HepG2 (cell line): ENCODE measurements around the gene MTFP1. TPM values are rescaled to one million over a fixed set of nuclear protein-coding genes. Genes with fewer than 3 reads are reported as not detected.

ENCODE experiments used
- KAT7 ChIP-seq: IDR thresholded peaks from 2 replicates; pipeline ENCODE4 v1.6.1; 2018; ENCODE audit warnings: borderline replicate concordance, missing compliant biosample characterization
- KDM5B ChIP-seq: sonication (generic); formaldehyde crosslinking; IDR thresholded peaks from 2 replicates; pipeline ENCODE4 v1.4.0; 2020; ENCODE audit warnings: missing genetic modification reagents, mild to moderate bottlenecking, borderline replicate concordance
- UBTF ChIP-seq: sonication (generic); formaldehyde crosslinking; IDR thresholded peaks from 2 replicates; pipeline ENCODE4 v1.4.0; 2020; ENCODE audit warnings: mild to moderate bottlenecking, missing genetic modification reagents
- ZNF276 ChIP-seq: sonication (generic); formaldehyde crosslinking; IDR thresholded peaks from 2 replicates; pipeline ENCODE4 v1.4.0; 2020; ENCODE audit warnings: mild to moderate bottlenecking, low read depth, missing genetic modification reagents
- ZNF543 ChIP-seq: sonication (generic); formaldehyde crosslinking; IDR thresholded peaks from 2 replicates; pipeline ENCODE4 v1.4.0; 2020; ENCODE audit warnings: mild to moderate bottlenecking, missing genetic modification reagents
- ZNF547 ChIP-seq: sonication (generic); formaldehyde crosslinking; IDR thresholded peaks from 2 replicates; pipeline ENCODE4 v1.5.1; 2020; ENCODE audit warnings: mild to moderate bottlenecking, missing genetic modification reagents
- ZNF574 ChIP-seq: sonication (generic); formaldehyde crosslinking; IDR thresholded peaks from 2 replicates; pipeline ENCODE4 v1.4.0; 2020; ENCODE audit warnings: missing genetic modification reagents
- ZNF589 ChIP-seq: sonication (generic); formaldehyde crosslinking; conservative IDR thresholded peaks from 2 replicates; pipeline ENCODE4 v1.8.0; 2022; ENCODE audit warnings: mild to moderate bottlenecking, moderate library complexity, missing genetic modification reagents
- ZNF609 ChIP-seq: sonication (generic); formaldehyde crosslinking; IDR thresholded peaks from 2 replicates; pipeline ENCODE4 v1.4.0; 2020; ENCODE audit warnings: mild to moderate bottlenecking, missing genetic modification reagents, borderline replicate concordance
- polyA plus RNA-seq, 8 experiments: library from polyadenylated mRNA; depleted of rRNA in 3 of 8; stranded (reverse) in 7 of 8; unstranded in 1 of 8; fragments of >200 nt; fragmentation: Illumina TruSeq in 4 of 8; extraction: Trizol in 4 of 8; gene quantifications; 2 replicates each; pipeline versions ENCODE4 v1.2.1 to v1.2.3, GENCODE V29; 2011 to 2016; ENCODE audit warnings: low read depth in 4 of 8, missing spikeins in 1 of 8, mixed read lengths in 1 of 8; ENCODE audit not compliant: insufficient read depth in 1 of 8
- total RNA-seq, 5 experiments: library from RNA; depleted of rRNA; stranded (reverse); fragments of >200 nt; fragmentation: Illumina TruSeq; extraction: Trizol; gene quantifications; 2 replicates each; pipeline ENCODE4 v1.2.3, GENCODE V29; 2016; ENCODE audit warnings: low read depth in 1 of 5

The MTFP1 gene
- total and polyA plus RNA-seq, 2 of the 13 experiments (the other 11 are each of a cell fraction or from before 2014, with no cell fraction given), result 29.5 to 45.6 TPM

- TF ChIP-seq ZNF609 (CRISPR knock-in tag) (no peak), ZNF543 (CRISPR knock-in tag) (no peak), KAT7 (CRISPR knock-in tag) (no peak), ZNF589 (CRISPR knock-in tag) (no peak), ZNF547 (CRISPR knock-in tag) (no peak), UBTF (CRISPR knock-in tag) (no peak; the same call in 1 of the 2 replicates), KDM5B (CRISPR knock-in tag) (no peak), ZNF574 (CRISPR knock-in tag) (no peak; the same call in 1 of the 2 replicates), ZNF276 (CRISPR knock-in tag) (no peak)
These were observed 28.5 kb upstream of the MTFP1 start, which contains the start of gene SEC14L2 (continued) for GRCh38 chr22:30396871-30397655.
